Posterior cingulate gyrus (tissue), 11 donors: ENCODE results near the gene TMEM238.
"Not testable (repeated sequence)": the region's sequence is repeated elsewhere in the genome, so short reads cannot be mapped to it uniquely, and the experiment has no call there.

Experiments
- DNase-seq, 10 donors: peaks; one replicate each; pipeline versions ENCODE4 v3.0.0 to v3.0.0-alpha.2; 2020 to 2021; ENCODE audit warnings: mixed read lengths in 3 of 10
- intact Hi-C: fragments of 100-400 bp; cut with DNase I; formaldehyde crosslinking; loops from one replicate; pipeline ENCODE4 v1.15.1; 2023

Gene TMEM238

GRCh38 chr19:55345818-55346724 is 38.0 kb downstream of the TMEM238 start:
- DNase-seq = no peak
- intact Hi-C loops = no loop called here

DNA sequence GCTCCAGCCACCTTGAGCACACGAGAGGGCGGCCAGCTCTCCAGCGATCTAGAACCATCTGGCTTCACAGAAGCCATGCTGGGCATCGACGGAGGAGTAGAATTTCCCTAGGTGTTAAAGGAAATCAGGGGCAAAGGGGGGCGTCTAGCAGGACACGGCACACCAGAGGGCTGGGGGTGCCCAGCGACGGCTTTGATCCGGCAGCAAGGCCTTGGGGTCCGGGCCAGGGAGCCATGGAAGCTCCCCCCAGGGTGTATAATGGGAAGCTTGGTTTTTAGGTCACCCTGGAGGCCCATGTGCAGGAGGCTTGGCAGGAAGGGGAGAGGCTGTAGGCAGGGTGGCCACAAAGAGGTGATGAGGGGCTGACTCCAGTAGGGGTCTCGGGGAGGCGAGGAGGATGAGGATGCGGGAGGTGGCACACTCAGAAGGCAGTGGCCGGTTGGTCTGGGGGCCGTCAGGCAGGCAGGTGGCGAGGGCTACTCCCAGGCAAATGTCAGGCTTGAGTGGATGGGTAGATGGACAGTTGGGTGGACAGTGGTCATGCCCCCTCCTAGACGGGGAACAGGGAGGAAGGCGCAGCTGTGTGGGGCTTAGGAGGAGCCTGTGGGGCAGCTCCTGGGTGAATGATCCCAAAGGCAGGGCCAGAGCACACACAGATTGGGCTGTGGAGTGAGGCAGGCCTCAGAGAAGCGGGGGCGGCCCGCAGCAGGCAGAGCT is 38.8 kb downstream of the TMEM238 start:
- DNase-seq = no peak
- intact Hi-C loops = no loop called here

- intact Hi-C loops = no loop called here
- peak in 8 of 10 donors; percentile 27 to 94 (median 68) for DNase-seq
Observed at GRCh38 chr19:55344444-55344843, 39.6 kb downstream of the TMEM238 start.

GRCh38 chr19:55341595-55342531 is 42.2 kb downstream of the TMEM238 start:
- intact Hi-C loops = no loop called here
- no peak for DNase-seq

- intact Hi-C loops = no loop called here
- DNase-seq = peak in 7 of 10 donors; percentile 31 to 93 (median 49)
Observed at GRCh38 chr19:55341171-55341588, 42.9 kb downstream of the TMEM238 start.

DNA sequence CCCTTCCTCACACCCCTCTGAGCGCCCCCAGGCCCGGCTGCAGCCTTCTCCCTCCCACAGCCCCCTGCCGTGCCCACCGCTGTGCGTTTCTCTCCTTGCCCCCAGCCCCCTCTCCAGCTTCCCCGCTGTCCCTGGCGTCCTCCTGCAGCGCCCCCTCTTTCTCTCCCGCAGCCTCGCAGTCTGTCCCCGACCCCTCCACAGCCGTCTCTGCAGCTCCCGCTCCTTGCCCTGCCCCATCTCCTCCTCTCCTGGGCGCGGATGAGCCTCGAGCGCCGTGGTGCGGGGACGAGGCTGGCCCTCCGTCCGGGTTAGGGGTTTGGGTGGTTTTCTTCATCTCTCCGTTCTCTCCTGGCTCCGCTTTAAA is 43.3 kb downstream of the TMEM238 start:
- intact Hi-C loops = no loop called here
- peak in 1 of 10 donors; percentile 10 for DNase-seq

DNA sequence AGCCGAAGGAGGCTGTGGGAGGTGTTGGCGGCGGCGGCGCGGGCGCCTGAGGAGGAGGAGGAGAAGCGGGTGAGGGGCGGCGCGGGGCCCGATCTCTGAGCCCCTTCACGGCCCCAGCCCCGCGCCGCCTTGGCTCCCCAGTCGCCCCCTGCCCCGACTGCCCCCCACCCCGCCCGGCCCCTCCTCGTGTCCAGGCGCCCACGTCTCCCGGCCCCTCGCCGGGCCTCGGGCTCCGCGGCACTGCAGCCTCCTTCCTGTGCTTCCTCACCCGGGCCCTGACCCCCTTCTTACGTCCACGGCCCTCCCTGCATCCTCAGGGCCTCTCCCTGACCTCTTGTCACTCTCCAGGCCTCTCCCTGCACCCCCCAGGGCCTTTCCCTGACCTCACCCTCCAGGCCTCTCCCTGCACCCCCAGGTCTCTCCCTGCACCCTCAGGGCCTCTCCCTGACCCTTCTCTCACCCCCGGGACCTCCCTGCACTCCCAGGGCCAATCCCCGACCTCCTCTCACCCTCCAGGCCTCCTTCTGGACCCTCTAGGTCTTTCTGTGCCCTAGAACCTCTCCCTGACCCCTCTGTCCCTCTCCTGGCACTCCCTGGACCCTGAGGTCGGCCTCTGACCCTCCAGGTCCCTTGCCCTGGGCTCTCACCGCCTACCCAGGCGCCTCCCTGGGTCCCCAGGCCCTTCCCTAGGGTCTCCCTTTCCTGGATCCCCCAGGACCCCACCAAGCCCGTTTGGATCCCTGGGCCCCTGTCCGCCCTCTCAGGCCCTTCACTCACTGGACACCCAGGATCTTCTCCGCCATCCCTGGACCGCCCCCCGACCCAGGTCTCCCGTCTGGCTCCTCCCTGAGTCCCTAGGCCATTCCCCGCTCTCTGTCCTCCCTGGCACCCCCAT is 44.0 kb downstream of the TMEM238 start:
- DNase-seq = no peak
- intact Hi-C loops = loop anchor here (5.0 kb wide), 2 partner anchors 38 to 42 kb away; partner anchors contain the start of gene TMEM238

DNA sequence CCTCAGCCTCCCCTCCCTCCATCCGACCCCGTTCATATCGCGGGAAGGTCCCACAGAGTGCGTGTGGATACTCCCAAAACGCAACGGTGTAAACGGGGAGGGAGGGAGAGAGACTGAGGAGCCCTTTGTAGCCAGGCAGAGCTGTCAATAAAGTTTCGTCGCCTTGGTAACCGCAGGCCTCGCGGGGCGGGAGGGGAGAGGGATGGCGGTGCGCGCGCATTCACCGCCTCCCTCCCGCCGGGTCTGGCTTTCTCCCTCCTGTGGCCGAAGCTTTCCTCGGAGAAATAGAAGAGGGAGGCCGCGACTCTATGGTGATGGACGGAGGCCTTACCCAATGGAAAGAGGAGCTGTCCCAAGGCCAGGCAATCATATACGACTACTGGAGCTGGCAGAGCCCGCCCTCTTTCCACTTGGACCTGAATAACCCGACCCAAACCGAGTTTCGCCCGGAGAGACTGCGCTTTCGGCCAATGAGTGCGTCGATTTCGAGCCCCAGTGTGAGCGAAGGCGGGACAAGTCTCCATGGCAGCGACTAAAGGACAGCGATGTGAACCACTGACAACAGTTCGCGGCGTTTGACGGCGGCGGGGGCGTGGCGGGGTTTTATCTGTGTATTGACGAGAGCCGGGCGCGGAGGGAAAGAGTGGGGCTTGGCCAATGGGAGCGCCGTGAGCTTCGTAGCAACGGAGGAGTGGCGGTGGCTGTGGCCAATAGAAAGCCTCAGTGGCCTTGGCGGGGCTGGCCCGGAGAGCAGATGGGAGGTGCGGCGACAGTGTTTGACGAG is 44.8 kb downstream of the TMEM238 start, which contains the start of gene KMT5C:
TSS of gene KMT5C (plus strand) at position 772 of the 784 bp plus-strand sequence. CDS start 2,061 bp downstream, outside the sequence.
- DNase-seq = peak; percentile 100
- intact Hi-C loops = loop anchor here (5.0 kb wide), 2 partner anchors 37 to 43 kb away; partner anchors contain the start of gene TMEM238

- intact Hi-C loops = loop anchor here (5.0 kb wide), 2 partner anchors 34 to 46 kb away; partner anchors contain the start of gene TMEM238
- DNase-seq = no peak
Observed at GRCh38 chr19:55336101-55336500, 48.0 kb downstream of the TMEM238 start.

- DNase-seq = no peak
- intact Hi-C loops = no loop called here
Observed at GRCh38 chr19:55333870-55334269, 50.2 kb downstream of the TMEM238 start.

DNA sequence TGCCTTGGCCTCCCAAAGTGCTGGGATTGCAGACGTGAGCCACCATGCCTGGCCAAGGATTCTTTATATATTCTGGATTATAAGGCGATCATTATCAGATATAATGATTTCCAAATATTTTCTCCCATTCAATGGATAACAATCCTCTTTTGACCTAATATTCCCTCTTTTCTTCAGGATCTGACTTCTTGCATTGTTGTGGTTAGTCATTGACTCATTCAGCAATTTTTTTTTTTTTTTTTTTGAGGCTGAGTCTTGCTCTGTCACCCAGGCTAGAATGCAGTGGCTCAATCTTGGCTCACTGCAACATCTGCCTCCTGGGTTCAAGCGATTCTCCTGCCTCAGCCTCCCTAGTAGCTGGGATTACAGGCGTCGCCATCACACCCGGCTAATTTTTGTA is 54.3 kb downstream of the TMEM238 start:
- not testable (repeated sequence) for DNase-seq

More for the DNA sequence above, 54.3 kb downstream of the TMEM238 start:
- intact Hi-C loops = not testable (repeated sequence)
